Activated T-cell treated with anti-CD3 and anti-CD28 coated beads for 4 hours (primary cell): ENCODE results near the gene DERA.
"Not testable (repeated sequence)": the region's sequence is repeated elsewhere in the genome, so short reads cannot be mapped to it uniquely, and the experiment has no call there.

Experiments
- DNase-seq: peaks from one replicate; pipeline ENCODE4 v3.0.0-alpha.2; 2020

DERA gene

GRCh38 chr12:16016748-16017147, 105.6 kb downstream of the DERA start:
- DNase-seq, result no peak

GRCh38 chr12:16018306-16018705, 107.2 kb downstream of the DERA start:
- no peak for DNase-seq

- DNase-seq, result no peak
Measured at GRCh38 chr12:16019136-16019535, 108.0 kb downstream of the DERA start.

- no peak for DNase-seq
Measured at GRCh38 chr12:16020031-16020430, 108.9 kb downstream of the DERA start.

GRCh38 chr12:16021026-16021425, 109.9 kb downstream of the DERA start:
- no peak for DNase-seq

GRCh38 chr12:16021676-16022075, 110.5 kb downstream of the DERA start:
- no peak for DNase-seq

- no peak for DNase-seq
Measured at GRCh38 chr12:16027002-16027401, 115.9 kb downstream of the DERA start.

GRCh38 chr12:16030744-16031143, 119.6 kb downstream of the DERA start:
- DNase-seq, result no peak

- DNase-seq, result no peak
Measured at GRCh38 chr12:16034136-16034817, 123.1 kb downstream of the DERA start.

GRCh38 chr12:16036073-16036472, 124.9 kb downstream of the DERA start:
- DNase-seq, result no peak

GRCh38 chr12:16037533-16037932, 126.4 kb downstream of the DERA start:
- DNase-seq, result no peak

GRCh38 chr12:16043480-16043879, 132.3 kb downstream of the DERA start:
- no peak for DNase-seq

GRCh38 chr12:16046266-16046665, 135.1 kb downstream of the DERA start:
- DNase-seq, result no peak

- DNase-seq, result no peak
Measured at GRCh38 chr12:16048511-16048910, 137.4 kb downstream of the DERA start.

GRCh38 chr12:16056910-16057309, 145.8 kb downstream of the DERA start:
- no peak for DNase-seq

GRCh38 chr12:16057351-16057751, 146.2 kb downstream of the DERA start:
- not testable (repeated sequence) for DNase-seq

- no peak for DNase-seq
Measured at GRCh38 chr12:16062611-16063010, 151.5 kb downstream of the DERA start.

GRCh38 chr12:16063726-16064125, 152.6 kb downstream of the DERA start:
- DNase-seq, result no peak

- DNase-seq, result no peak
Measured at GRCh38 chr12:16070113-16070512, 159.0 kb downstream of the DERA start.

GRCh38 chr12:16072678-16073077, 161.5 kb downstream of the DERA start:
- no peak for DNase-seq

GRCh38 chr12:16074894-16075293, 163.8 kb downstream of the DERA start:
- no peak for DNase-seq

- no peak for DNase-seq
Measured at GRCh38 chr12:16075887-16076286, 164.8 kb downstream of the DERA start.

GRCh38 chr12:16076557-16076956, 165.4 kb downstream of the DERA start:
- no peak for DNase-seq

- no peak for DNase-seq
Measured at GRCh38 chr12:16076970-16077522, 165.9 kb downstream of the DERA start.

- DNase-seq, result no peak
Measured at GRCh38 chr12:16086462-16086861, 175.3 kb downstream of the DERA start.
